Measurements from ENCODE around the gene AGR2. TPM values are rescaled to one million over a fixed set of nuclear protein-coding genes. Genes with fewer than 3 reads are reported as not detected.

Gene AGR2
- polyA plus RNA-seq, 1 experiment: 0.60 TPM

GRCh38 chr7:16755397-16755796 lies 49.4 kb downstream of the AGR2 start:
- CTCF ChIA-PET: no interaction called here
- H3K4me3 ChIP-seq (ENCODE audit: low read depth, low read length): no peak overlapping the region
- H3K27me3 ChIP-seq (ENCODE audit: control insufficient read depth, insufficient read depth, low read length): no peaks in the 10 kb centered on the region
- TF ChIP-seq, protein P1, sequence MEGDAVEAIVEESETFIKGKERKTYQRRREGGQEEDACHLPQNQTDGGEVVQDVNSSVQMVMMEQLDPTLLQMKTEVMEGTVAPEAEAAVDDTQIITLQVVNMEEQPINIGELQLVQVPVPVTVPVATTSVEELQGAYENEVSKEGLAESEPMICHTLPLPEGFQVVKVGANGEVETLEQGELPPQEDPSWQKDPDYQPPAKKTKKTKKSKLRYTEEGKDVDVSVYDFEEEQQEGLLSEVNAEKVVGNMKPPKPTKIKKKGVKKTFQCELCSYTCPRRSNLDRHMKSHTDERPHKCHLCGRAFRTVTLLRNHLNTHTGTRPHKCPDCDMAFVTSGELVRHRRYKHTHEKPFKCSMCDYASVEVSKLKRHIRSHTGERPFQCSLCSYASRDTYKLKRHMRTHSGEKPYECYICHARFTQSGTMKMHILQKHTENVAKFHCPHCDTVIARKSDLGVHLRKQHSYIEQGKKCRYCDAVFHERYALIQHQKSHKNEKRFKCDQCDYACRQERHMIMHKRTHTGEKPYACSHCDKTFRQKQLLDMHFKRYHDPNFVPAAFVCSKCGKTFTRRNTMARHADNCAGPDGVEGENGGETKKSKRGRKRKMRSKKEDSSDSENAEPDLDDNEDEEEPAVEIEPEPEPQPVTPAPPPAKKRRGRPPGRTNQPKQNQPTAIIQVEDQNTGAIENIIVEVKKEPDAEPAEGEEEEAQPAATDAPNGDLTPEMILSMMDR (IDR thresholded peaks at IDR 0.05; ENCODE audit: low read depth, low read length): no peak
- no peak for DNase-seq (ENCODE audit: low read depth, low spot score)
- no peaks in the 10 kb centered on the region; the same call in 1 of the 2 replicates for H3K9me3 ChIP-seq (ENCODE audit: control insufficient read depth, insufficient read depth, low read length)
- H3K27ac ChIP-seq (ENCODE audit: low read depth, low read length): no peak overlapping the region
- POLR2A ChIA-PET: no interaction called here

DNA sequence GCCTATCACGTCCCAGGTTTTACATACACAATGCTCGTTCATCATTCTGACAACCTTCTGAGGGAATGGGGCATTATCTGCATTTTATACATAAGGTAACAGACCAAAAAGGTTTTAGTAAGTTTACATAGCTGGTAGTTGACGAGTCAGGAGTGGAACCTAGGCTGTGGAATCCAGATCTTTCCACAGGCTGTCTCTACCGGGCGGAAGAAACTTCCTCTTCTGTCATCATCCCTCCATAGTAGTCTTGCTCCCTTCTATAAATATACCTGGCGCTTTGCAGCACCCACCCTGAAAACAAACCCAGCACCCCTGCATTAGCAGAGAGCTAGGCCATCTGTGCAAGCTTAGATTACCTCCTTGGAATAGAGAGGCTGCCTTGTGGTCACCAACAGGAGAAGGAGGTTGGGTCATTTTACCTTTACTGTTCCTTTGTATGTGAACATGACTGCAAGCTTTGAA lies 49.9 kb downstream of the AGR2 start:
- Histone ChIP-seq H3K4me3 (ENCODE audit: low read depth, low read length) (peak overlapping the region; percentile 67), H3K27ac (ENCODE audit: low read depth, low read length) (no peak overlapping the region), H3K9me3 (ENCODE audit: control insufficient read depth, insufficient read depth, low read length) (no peaks in the 10 kb centered on the region; the same call in 1 of the 2 replicates), H3K27me3 (ENCODE audit: control insufficient read depth, insufficient read depth, low read length) (no peaks in the 10 kb centered on the region)
- ChIA-PET CTCF (interaction anchor here (1.4 kb wide), 1 partner anchor 15 kb away, joined by 5 read pairs; no protein-coding TSS in a partner anchor), POLR2A (no interaction called here)
- TF ChIP-seq, protein P1 (IDR thresholded peaks at IDR 0.05; ENCODE audit: low read depth, low read length): no peak
- DNase-seq (ENCODE audit: low read depth, low spot score): no peak

DNA sequence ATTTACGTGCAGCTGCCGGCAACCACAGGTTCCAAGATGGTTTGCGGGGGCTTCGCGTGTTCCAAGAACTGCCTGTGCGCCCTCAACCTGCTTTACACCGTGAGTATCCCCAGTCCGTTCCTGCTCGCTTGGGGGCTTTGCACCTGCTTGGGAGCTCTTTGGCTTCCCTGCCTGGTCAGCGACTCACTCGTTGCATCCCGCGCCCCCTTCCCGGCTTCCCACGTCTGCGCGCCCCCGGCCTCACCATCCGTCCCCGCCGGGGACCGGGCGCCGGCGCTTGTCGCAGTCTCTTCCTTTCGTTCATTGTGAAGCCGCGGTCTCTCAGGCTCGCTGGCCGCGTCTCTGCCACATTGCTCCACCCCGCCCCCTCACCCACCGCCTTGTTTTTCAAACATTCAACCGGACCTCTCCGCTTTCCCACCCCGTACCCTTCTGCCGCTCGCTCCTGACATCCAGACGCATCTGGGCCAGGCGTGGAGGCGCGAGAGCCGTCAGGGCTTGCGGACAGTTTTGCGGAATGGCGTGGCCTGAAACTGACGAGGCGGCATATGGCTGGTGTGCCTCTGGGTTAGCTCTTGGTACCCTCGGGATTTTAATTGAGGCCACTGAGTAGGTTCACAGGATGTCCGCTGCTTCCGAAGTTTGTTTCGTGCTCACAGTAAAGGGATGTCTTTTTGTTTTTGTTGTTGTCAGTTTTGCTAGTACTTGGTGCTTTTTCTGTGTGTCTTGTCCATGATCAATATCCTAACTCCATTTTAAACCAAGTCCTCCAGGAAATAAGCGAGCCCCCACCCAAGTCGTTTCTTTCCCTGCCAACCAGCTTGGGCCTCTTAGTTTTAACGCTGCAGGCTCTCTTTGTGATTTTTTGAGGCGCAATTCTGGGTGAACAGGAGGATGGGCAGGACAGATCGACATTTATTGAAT lies 50.6 kb downstream of the AGR2 start:
- no peaks in the 10 kb centered on the region; the same call in 1 of the 2 replicates for H3K9me3 ChIP-seq (ENCODE audit: control insufficient read depth, insufficient read depth, low read length)
- H3K4me3 ChIP-seq (ENCODE audit: low read depth, low read length): peak overlapping the region; percentile 67
- no peak overlapping the region for H3K27ac ChIP-seq (ENCODE audit: low read depth, low read length)
- DNase-seq (ENCODE audit: low read depth, low spot score): no peak
- TF ChIP-seq, protein P1 (IDR thresholded peaks at IDR 0.05; ENCODE audit: low read depth, low read length): no peak
- ChIA-PET POLR2A (no interaction called here), CTCF (interaction anchor here (1.4 kb wide), 1 partner anchor 14 kb away, joined by 5 read pairs; no protein-coding TSS in a partner anchor)
- H3K27me3 ChIP-seq (ENCODE audit: control insufficient read depth, insufficient read depth, low read length): no peaks in the 10 kb centered on the region

DNA sequence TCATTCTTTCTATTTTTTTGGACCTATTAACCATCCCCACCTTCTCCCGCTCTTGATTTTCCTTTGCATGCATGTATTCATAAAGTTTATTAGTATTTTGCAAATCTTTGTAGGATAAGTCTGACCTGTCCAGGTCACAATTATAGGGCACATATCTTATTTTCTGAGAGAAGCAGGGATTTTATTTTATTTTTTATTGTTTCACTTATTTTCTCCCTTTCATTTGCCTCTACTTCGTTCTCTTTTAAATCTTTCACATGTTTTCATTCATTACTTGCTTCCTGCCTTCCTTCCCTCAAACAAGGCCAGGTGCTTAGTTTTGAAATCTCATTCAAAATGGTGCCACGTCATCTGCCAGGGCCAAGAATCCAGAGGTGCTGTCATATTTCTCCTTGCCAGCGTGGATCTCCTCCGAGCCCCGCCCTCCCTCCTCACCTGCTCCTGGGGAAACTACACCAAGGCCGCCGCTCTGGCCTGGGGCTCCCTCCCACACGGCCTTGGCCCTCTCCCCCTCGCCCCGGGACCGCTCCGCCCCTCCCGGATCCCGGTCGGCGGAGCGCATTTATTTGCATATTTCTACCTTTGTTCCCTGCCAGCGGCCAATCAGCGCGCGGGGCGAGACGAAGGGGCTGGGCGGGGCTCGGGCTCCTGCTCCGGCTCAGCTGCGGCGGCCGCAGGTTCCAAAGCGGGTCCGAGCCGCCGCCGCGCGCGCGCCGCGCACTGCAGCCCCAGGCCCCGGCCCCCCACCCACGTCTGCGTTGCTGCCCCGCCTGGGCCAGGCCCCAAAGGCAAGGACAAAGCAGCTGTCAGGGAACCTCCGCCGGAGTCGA lies 51.5 kb downstream of the AGR2 start, which contains the start of gene TSPAN13:
TSPAN13 (plus strand) TSS at position 654 of the 830 bp plus-strand sequence. CDS start 213 bp downstream, outside the sequence.
- DNase-seq (ENCODE audit: low read depth, low spot score): no peak
- POLR2A ChIA-PET: no interaction called here

More for the DNA sequence above, 51.5 kb downstream of the AGR2 start, which contains the start of gene TSPAN13:
- Histone ChIP-seq H3K4me3 (ENCODE audit: low read depth, low read length) (peak within 1 kb of the TSS; percentile 67), H3K27ac (ENCODE audit: low read depth, low read length) (no peak within 1 kb of the TSS), H3K9me3 (ENCODE audit: control insufficient read depth, insufficient read depth, low read length) (no peaks in the 10 kb centered on the region; the same call in 1 of the 2 replicates), H3K27me3 (ENCODE audit: control insufficient read depth, insufficient read depth, low read length) (no peaks in the 10 kb centered on the region)
- CTCF ChIA-PET: interaction anchor here (1.4 kb wide), 1 partner anchor 13 kb away, joined by 5 read pairs; no protein-coding TSS in a partner anchor
- TF ChIP-seq, protein P1 (IDR thresholded peaks at IDR 0.05; ENCODE audit: low read depth, low read length): no peak

All from AG04450 (cell line).